Measurements from ENCODE around the gene RPS6KA6.

- TF ChIP-seq CTCF (conservative IDR thresholded peaks at IDR 0.05; ENCODE audit: low read depth in 2 of 2), result no peak
- TF ChIP-seq EZH2 (IDR thresholded peaks at IDR 0.05; ENCODE audit: low read depth, unreplicated experiment), result no peak
- no peak for TF ChIP-seq ZNF114 (CRISPR knock-in tag; IDR thresholded peaks at IDR 0.05)
- no peak for TF ChIP-seq POLR2AphosphoS5 (IDR thresholded peaks at IDR 0.05; ENCODE audit: low read depth)
- TF ChIP-seq EZH2phosphoT487 (IDR thresholded peaks at IDR 0.05; ENCODE audit: unreplicated experiment), result no peak
- TF ChIP-seq JUNB (IDR thresholded peaks at IDR 0.05; ENCODE audit: unreplicated experiment), result no peak
- no peak for TF ChIP-seq CREB1 (CRISPR knock-in tag; IDR thresholded peaks at IDR 0.05; ENCODE audit: low read depth)
- TF ChIP-seq REST (IDR thresholded peaks at IDR 0.05; ENCODE audit: unreplicated experiment), result no peak
- no peak for TF ChIP-seq STAT1 (IDR thresholded peaks at IDR 0.05; ENCODE audit: unreplicated experiment)
- no peak for TF ChIP-seq ZNF462 (CRISPR knock-in tag; IDR thresholded peaks at IDR 0.05)
- TF ChIP-seq ZNF331 (CRISPR knock-in tag; IDR thresholded peaks at IDR 0.05; ENCODE audit: low read depth), result no peak
- no peak for TF ChIP-seq ETS1 (IDR thresholded peaks at IDR 0.05)
Measured at GRCh38 chrX:84155938-84156337, 32.1 kb downstream of the RPS6KA6 start.
